HFFc6 (cell line): ENCODE results near the gene ARMC9. TPM values are rescaled to one million over a fixed set of nuclear protein-coding genes. Genes with fewer than 3 reads are reported as not detected.

ENCODE experiments used
- DNase-seq: peaks from one replicate; pipeline ENCODE4 v3.0.0-alpha.2; 2018
- H3K27ac Mint-ChIP-seq: 2 replicates; pipeline ENCODE4 v1.8.0; 2020; ENCODE audit warnings: mild to moderate bottlenecking, mixed read lengths
- H3K27me3 Mint-ChIP-seq: 2 replicates; pipeline ENCODE4 v1.8.0; 2021; ENCODE audit warnings: mild to moderate bottlenecking, moderate library complexity, mixed read lengths; ENCODE audit not compliant: insufficient read depth
- H3K36me3 Mint-ChIP-seq: 2 replicates; pipeline ENCODE4 v1.8.0; 2021; ENCODE audit warnings: low read depth, mixed read lengths
- H3K4me1 Mint-ChIP-seq: 2 replicates; pipeline ENCODE4 v1.8.0; 2020; ENCODE audit warnings: low read depth, mixed read lengths
- H3K4me3 Mint-ChIP-seq: 2 replicates; pipeline ENCODE4 v1.8.0; 2020; ENCODE audit warnings: mild to moderate bottlenecking, moderate library complexity, mixed read lengths
- H3K9me3 Mint-ChIP-seq: 2 replicates; pipeline ENCODE4 v1.8.0; 2020; ENCODE audit warnings: mild to moderate bottlenecking, mixed read lengths
- total RNA-seq, 6 experiments: library from RNA; stranded (reverse); fragmentation: NEBNext Ultra II Directional; extraction: Animal tissue kit (Norgen Biotek cat#: 25700); gene quantifications; 2 replicates in 1 of 6; 3 replicates in 5 of 6; pipeline ENCODE4 v1.2.3, GENCODE V29; 2021
- TF ChIP-seq, protein P1 (sequence below): fragments of 200-600 bp; sonication (generic); IDR thresholded peaks from 2 replicates; pipeline ENCODE4 v1.5.0; 2021; ENCODE audit warnings: antibody characterized with exemption, mild to moderate bottlenecking

The ARMC9 gene
- total RNA-seq, 6 experiments from 2014 or later = 49.3 to 93.2 (median 55.7) TPM

DNA sequence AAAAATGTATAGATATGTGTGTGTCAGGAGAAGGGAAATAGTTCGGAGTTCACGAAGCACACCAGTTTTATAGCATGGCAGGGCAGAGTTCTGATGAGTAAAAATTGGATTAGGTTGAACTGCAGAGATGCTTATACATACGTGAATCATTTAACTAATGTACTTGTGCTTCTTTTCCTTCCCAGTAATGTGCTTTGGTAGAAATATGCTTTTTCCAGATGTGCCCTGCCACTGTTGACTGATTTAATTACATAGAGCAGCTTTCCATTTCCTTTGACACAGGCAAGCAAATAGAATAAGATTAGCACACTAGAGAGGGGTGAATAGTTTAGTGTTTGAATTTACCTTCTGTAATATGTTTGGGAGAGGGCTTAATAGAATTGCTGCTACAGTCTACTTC, 28.9 kb upstream of the ARMC9 start:
- TF ChIP-seq, protein P1, sequence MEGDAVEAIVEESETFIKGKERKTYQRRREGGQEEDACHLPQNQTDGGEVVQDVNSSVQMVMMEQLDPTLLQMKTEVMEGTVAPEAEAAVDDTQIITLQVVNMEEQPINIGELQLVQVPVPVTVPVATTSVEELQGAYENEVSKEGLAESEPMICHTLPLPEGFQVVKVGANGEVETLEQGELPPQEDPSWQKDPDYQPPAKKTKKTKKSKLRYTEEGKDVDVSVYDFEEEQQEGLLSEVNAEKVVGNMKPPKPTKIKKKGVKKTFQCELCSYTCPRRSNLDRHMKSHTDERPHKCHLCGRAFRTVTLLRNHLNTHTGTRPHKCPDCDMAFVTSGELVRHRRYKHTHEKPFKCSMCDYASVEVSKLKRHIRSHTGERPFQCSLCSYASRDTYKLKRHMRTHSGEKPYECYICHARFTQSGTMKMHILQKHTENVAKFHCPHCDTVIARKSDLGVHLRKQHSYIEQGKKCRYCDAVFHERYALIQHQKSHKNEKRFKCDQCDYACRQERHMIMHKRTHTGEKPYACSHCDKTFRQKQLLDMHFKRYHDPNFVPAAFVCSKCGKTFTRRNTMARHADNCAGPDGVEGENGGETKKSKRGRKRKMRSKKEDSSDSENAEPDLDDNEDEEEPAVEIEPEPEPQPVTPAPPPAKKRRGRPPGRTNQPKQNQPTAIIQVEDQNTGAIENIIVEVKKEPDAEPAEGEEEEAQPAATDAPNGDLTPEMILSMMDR = no peak
- H3K27ac Mint-ChIP-seq = peak overlapping the region; percentile 74

DNA sequence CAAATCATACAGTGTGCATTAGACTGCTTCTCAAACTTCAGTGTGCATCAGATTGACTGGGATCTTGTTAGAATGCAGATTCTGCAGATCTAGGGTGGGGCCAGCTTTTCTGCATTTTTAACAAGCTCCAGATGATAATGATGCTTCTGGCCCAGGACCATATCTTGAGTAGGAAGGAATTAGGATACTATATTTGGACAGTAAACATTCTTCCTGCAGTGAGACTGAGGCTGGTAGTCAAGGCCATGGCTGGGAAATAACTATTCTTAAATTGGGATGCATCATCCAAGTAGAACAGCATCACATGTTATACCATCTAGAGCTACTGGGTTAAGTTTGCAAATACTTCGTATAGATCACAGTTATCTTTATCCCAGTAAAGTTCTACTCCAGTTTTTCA, 28.4 kb upstream of the ARMC9 start:
- peaks cover 63% of the 10 kb centered on the region for H3K36me3 Mint-ChIP-seq

More for the DNA sequence above, 28.9 kb upstream of the ARMC9 start:
- Mint-ChIP-seq H3K9me3 (no peaks in the 10 kb centered on the region), H3K4me3 (no peak overlapping the region), H3K36me3 (peaks cover 65% of the 10 kb centered on the region), H3K4me1 (peaks cover 63% of the 10 kb centered on the region), H3K27me3 (no peaks in the 10 kb centered on the region)
- DNase-seq = no peak

DNA sequence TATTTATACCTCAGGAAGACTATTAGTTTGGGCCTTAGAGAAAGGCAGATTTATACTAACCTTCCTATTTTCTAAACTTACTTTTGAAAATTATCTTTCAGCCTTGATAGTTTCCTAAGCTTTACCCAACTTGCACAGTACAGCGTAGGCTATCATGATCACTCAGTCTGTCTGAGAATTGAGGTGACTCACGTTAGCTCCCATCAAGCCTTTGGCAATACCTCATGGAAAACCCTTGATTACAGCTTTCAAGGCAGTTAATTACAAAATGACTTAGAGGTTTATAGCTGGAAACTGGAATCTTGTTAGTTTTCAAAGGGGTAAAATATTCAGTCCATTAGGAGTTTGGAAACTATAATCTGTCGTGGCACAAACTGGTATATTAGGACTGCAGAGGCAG, 26.4 kb upstream of the ARMC9 start:
- no peak overlapping the region for H3K27ac Mint-ChIP-seq
- peaks cover 1% of the 10 kb centered on the region; the same call in 1 of the 2 replicates for H3K27me3 Mint-ChIP-seq
- no peak overlapping the region for H3K4me3 Mint-ChIP-seq
- peaks cover 43% of the 10 kb centered on the region for H3K4me1 Mint-ChIP-seq
- no peaks in the 10 kb centered on the region for H3K9me3 Mint-ChIP-seq
- DNase-seq = no peak
- H3K36me3 Mint-ChIP-seq = peaks cover 62% of the 10 kb centered on the region
- TF ChIP-seq, protein P1 = no peak

More for the DNA sequence above, 28.4 kb upstream of the ARMC9 start:
- Mint-ChIP-seq H3K4me3 (peak overlapping the region; percentile 4; the same call in 1 of the 2 replicates), H3K27me3 (no peaks in the 10 kb centered on the region), H3K27ac (peak overlapping the region; percentile 77), H3K4me1 (peaks cover 57% of the 10 kb centered on the region), H3K9me3 (no peaks in the 10 kb centered on the region)
- TF ChIP-seq, protein P1 = no peak
- peak; percentile 49 for DNase-seq

DNA sequence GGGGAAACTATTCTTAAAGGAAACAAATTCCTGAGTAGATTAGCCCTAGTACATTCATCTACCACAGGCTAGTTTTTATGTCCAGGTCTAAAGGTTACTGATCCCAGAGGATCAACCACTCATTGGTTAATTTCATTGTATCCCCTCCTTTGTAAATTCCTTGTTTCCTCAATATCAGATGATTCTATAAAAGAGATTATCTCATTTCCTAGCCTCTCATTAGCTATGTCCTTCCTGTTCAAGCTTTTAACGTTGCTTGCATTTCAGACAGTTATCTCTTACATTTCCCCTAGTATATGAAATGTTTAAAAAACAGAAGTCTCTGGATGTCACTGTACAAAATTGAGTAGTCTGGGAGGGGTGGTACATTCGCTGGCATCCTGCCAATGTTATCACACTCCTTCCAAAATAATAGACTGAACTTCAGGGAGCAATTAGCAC, 24.2 kb upstream of the ARMC9 start:
- TF ChIP-seq, protein P1 = no peak
- Mint-ChIP-seq H3K27me3 (peaks cover 1% of the 10 kb centered on the region; the same call in 1 of the 2 replicates), H3K9me3 (no peaks in the 10 kb centered on the region), H3K27ac (peak overlapping the region; percentile 42; the same call in 1 of the 2 replicates), H3K4me1 (peaks cover 26% of the 10 kb centered on the region), H3K36me3 (peaks cover 52% of the 10 kb centered on the region), H3K4me3 (no peak overlapping the region)
- no peak for DNase-seq

DNA sequence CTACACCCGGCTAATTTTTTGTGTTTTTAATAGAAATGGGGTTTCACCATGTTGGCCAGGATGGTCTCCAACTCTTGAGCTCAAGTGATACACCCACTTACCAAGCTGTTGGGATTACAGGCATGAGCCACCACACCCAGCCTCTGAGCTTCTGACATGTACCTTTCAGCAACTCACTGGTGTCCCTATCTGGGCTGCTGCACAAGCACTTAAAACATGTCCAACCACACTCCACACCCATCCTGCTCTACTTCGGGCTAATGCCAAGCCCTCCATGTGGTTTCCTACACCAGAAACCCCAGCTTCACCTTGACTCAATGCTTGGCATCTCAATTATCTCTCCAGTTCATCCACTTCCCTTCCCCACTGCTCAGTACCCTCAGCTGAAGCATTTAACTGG, 22.4 kb upstream of the ARMC9 start:
- Mint-ChIP-seq H3K4me3 (no peak overlapping the region), H3K27me3 (peaks cover 1% of the 10 kb centered on the region; the same call in 1 of the 2 replicates), H3K27ac (no peak overlapping the region), H3K4me1 (peaks cover 26% of the 10 kb centered on the region), H3K36me3 (peaks cover 43% of the 10 kb centered on the region), H3K9me3 (no peaks in the 10 kb centered on the region)
- DNase-seq = no peak
- TF ChIP-seq, protein P1 = no peak
